Cardiac muscle cell (in vitro differentiated cells and primary cell): Measurements from ENCODE around the gene PNCK. TPM values are rescaled to one million over a fixed set of nuclear protein-coding genes. Genes with fewer than 3 reads are reported as not detected.
A peak's percentile ranks its signal among the peaks of the same experiment; 100 is the strongest.

Experiments used
- DNase-seq, 2 donors: peaks; one replicate each; pipeline versions ENCODE4 v3.0.0 to v3.0.0-alpha.2; 2010 to 2017; ENCODE audit warnings: low read depth in 1 of 2, low spot score in 1 of 2
- H3K27ac ChIP-seq: fragments of 200-600 bp; sonication (generic); 2 replicates; pipeline ENCODE4 v1.5.1; 2016
- H3K27me3 ChIP-seq: fragments of 200-600 bp; sonication (generic); 2 replicates; pipeline ENCODE4 v1.6.0; 2016; ENCODE audit warnings: control low read depth
- H3K36me3 ChIP-seq: fragments of 200-600 bp; sonication (generic); 2 replicates; pipeline ENCODE4 v1.5.1; 2016; ENCODE audit warnings: control low read depth
- H3K4me1 ChIP-seq: fragments of 200-600 bp; sonication (generic); 2 replicates; pipeline ENCODE4 v1.8.1; 2017; ENCODE audit warnings: low read depth, mild to moderate bottlenecking, mixed run types
- H3K4me3 ChIP-seq: fragments of 200-600 bp; sonication (generic); 2 replicates; pipeline ENCODE4 v1.5.1; 2016; ENCODE audit warnings: mild to moderate bottlenecking
- H3K9me3 ChIP-seq: fragments of 200-600 bp; sonication (generic); 2 replicates; pipeline ENCODE4 v1.5.1; 2017; ENCODE audit warnings: low read depth, mild to moderate bottlenecking, control low read depth
- CTCF ChIP-seq: IDR thresholded peaks from 2 replicates; pipeline ENCODE4 v1.5.1; 2012; ENCODE audit warnings: low read depth, mild to moderate bottlenecking, low read length
- polyA plus RNA-seq: library from polyadenylated mRNA; unstranded; fragments of >200 nt; fragmentation: Nextera tagmentation; extraction: Ambion mirVana; gene quantifications from 2 replicates; pipeline ENCODE4 v1.2.1, GENCODE V29; 2016
- total RNA-seq: library from RNA; depleted of rRNA; stranded (reverse); fragments of >200 nt; gene quantifications from 2 replicates; pipeline ENCODE4 v1.2.3, GENCODE V29; 2016

PNCK gene
- total and polyA plus RNA-seq, 2 experiments from 2014 or later, result 14.5 to 23.5 TPM

- Histone ChIP-seq H3K9me3 (no peaks in the 10 kb centered on the region), H3K4me1 (no peaks in the 10 kb centered on the region), H3K36me3 (no peaks in the 10 kb centered on the region), H3K4me3 (no peak overlapping the region), H3K27me3 (no peaks in the 10 kb centered on the region), H3K27ac (no peak overlapping the region)
- TF ChIP-seq CTCF, result no peak
- no peak for DNase-seq
These were observed 2.6 kb downstream of the PNCK start for GRCh38 chrX:153670748-153671588.

- no peak overlapping the region for H3K27ac ChIP-seq
- DNase-seq, result no peak
- no peak overlapping the region for H3K4me3 ChIP-seq
- no peaks in the 10 kb centered on the region for H3K27me3 ChIP-seq
- H3K36me3 ChIP-seq, result no peaks in the 10 kb centered on the region
- no peaks in the 10 kb centered on the region for H3K4me1 ChIP-seq
- no peak for TF ChIP-seq CTCF
- no peaks in the 10 kb centered on the region for H3K9me3 ChIP-seq
These were observed 3.5 kb downstream of the PNCK start for GRCh38 chrX:153669901-153670731.

GRCh38 chrX:153669174-153669890, 4.3 kb downstream of the PNCK start:
- no peak overlapping the region for H3K4me3 ChIP-seq
- peaks cover 2% of the 10 kb centered on the region for H3K27me3 ChIP-seq
- no peak overlapping the region for H3K27ac ChIP-seq
- DNase-seq, result peak; percentile 18 to 53
- no peaks in the 10 kb centered on the region for H3K36me3 ChIP-seq
- no peaks in the 10 kb centered on the region for H3K9me3 ChIP-seq
- H3K4me1 ChIP-seq, result no peaks in the 10 kb centered on the region
- TF ChIP-seq CTCF, result peak; percentile 66

- TF ChIP-seq CTCF, result no peak
- Histone ChIP-seq H3K36me3 (no peaks in the 10 kb centered on the region), H3K27me3 (peaks cover 8% of the 10 kb centered on the region), H3K4me1 (no peaks in the 10 kb centered on the region), H3K27ac (no peak overlapping the region), H3K9me3 (no peaks in the 10 kb centered on the region), H3K4me3 (no peak overlapping the region)
- no peak for DNase-seq
These were observed 5.0 kb downstream of the PNCK start for GRCh38 chrX:153668423-153669173.

- Histone ChIP-seq H3K4me3 (no peak overlapping the region), H3K36me3 (no peaks in the 10 kb centered on the region), H3K27ac (no peak overlapping the region), H3K4me1 (no peaks in the 10 kb centered on the region), H3K27me3 (peaks cover 12% of the 10 kb centered on the region), H3K9me3 (no peaks in the 10 kb centered on the region)
- peak; percentile 67 for TF ChIP-seq CTCF
- peak; percentile 79 to 89 for DNase-seq
These were observed 5.6 kb downstream of the PNCK start for GRCh38 chrX:153667956-153668396.
